ENCODE measurements around the gene KCNAB2.

DNA sequence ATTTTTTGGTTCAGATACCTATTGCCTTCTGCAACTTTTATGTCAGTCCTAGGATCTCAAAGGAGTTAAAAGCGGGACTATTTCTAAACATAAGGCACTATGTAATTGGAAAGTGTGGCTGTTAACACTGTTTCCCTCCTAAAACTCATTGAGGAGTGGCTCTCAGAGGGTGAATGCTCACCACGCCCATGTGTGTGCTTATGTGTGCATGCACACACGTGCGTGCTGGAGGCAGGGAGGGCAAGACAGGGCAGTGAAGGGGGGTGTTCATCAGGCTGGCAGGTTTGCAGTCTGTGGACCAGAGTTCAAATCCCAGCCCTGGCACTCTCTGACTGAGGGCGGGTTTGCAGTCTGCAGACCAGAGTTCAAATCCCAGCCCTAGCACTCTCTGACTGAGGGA lies 22.4 kb downstream of the KCNAB2 start:
- TF ChIP-seq EZH2 (IDR thresholded peaks at IDR 0.05; ENCODE audit: borderline replicate concordance): no peak
- TF ChIP-seq, protein P1, sequence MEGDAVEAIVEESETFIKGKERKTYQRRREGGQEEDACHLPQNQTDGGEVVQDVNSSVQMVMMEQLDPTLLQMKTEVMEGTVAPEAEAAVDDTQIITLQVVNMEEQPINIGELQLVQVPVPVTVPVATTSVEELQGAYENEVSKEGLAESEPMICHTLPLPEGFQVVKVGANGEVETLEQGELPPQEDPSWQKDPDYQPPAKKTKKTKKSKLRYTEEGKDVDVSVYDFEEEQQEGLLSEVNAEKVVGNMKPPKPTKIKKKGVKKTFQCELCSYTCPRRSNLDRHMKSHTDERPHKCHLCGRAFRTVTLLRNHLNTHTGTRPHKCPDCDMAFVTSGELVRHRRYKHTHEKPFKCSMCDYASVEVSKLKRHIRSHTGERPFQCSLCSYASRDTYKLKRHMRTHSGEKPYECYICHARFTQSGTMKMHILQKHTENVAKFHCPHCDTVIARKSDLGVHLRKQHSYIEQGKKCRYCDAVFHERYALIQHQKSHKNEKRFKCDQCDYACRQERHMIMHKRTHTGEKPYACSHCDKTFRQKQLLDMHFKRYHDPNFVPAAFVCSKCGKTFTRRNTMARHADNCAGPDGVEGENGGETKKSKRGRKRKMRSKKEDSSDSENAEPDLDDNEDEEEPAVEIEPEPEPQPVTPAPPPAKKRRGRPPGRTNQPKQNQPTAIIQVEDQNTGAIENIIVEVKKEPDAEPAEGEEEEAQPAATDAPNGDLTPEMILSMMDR (IDR thresholded peaks at IDR 0.05; ENCODE audit: poor library complexity): no peak
- no peak for TF ChIP-seq EZH2phosphoT487 (IDR thresholded peaks at IDR 0.05; ENCODE audit: low read depth, severe bottlenecking, unreplicated experiment)

Measured in hepatocyte (in vitro differentiated cells).